Measurements from ENCODE around the gene DCAF8. TPM values are rescaled to one million over a fixed set of nuclear protein-coding genes. Genes with fewer than 3 reads are reported as not detected.

The DCAF8 gene
- total RNA-seq, 1 experiment from 2014 or later: 98.1 TPM

DNA sequence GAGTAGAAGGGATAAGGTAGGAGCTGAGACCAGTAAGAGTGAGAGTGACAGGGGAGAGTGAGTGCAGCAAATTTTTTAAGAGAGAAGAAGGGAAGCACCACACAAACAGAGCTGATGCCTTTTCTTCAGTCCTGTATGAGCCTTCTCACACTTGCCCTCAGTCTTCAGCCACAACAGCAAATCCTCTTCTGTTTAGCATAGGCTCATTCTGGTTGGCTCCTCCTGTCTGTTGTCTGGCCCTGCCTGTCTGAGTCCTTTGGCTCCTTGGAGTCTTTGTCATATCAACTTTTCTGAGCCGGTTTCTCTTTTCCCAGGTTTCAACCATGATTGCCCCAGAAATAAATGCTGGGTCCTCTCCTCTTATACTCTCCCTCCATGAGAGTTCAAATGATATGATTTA lies 84.7 kb downstream of the DCAF8 start:
- intact Hi-C loops (cut with micrococcal nuclease): no loop called here
- no peak overlapping the region for H2AFZ ChIP-seq (ENCODE audit: low read depth, low read length, poor library complexity, severe bottlenecking)
- no peaks in the 10 kb centered on the region for H3K36me3 ChIP-seq (ENCODE audit: control insufficient read depth in 1 of 2, insufficient read depth in 2 of 2, low read length in 2 of 2)
- no peaks in the 10 kb centered on the region; the same call in 1 of the 2 replicates for H3K27me3 ChIP-seq (ENCODE audit: insufficient read depth, low read length)
- TF ChIP-seq CTCF (IDR thresholded peaks at IDR 0.05 in 2 of 3, conservative IDR thresholded peaks at IDR 0.05 in 1 of 3; ENCODE audit: borderline replicate concordance in 1 of 3, insufficient read depth in 1 of 3, low read depth in 2 of 3, low read length in 2 of 3) (no peak), CEBPB (IDR thresholded peaks at IDR 0.05; ENCODE audit: low read depth) (no peak), CBX3 (IDR thresholded peaks at IDR 0.05; ENCODE audit: low read depth) (no peak)
- TF ChIP-seq, protein P1, sequence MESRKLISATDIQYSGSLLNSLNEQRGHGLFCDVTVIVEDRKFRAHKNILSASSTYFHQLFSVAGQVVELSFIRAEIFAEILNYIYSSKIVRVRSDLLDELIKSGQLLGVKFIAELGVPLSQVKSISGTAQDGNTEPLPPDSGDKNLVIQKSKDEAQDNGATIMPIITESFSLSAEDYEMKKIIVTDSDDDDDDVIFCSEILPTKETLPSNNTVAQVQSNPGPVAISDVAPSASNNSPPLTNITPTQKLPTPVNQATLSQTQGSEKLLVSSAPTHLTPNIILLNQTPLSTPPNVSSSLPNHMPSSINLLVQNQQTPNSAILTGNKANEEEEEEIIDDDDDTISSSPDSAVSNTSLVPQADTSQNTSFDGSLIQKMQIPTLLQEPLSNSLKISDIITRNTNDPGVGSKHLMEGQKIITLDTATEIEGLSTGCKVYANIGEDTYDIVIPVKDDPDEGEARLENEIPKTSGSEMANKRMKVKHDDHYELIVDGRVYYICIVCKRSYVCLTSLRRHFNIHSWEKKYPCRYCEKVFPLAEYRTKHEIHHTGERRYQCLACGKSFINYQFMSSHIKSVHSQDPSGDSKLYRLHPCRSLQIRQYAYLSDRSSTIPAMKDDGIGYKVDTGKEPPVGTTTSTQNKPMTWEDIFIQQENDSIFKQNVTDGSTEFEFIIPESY (IDR thresholded peaks at IDR 0.05; ENCODE audit: extremely low read depth, insufficient replicate concordance, low read length): no peak
- no peak overlapping the region for H3K9ac ChIP-seq (ENCODE audit: low read length)
- no peak overlapping the region for H3K27ac ChIP-seq (ENCODE audit: low read depth, low read length)
- ChIA-PET CTCF (no interaction called here), POLR2A (no interaction called here), RAD21 (ENCODE audit: low non-redundant PET in 1 of 2, low total read pairs in 2 of 2, uncharacterized antibody in 2 of 2, unreplicated experiment in 2 of 2) (no interaction called here)
- BruUV-seq (replicated peaks): no TSS peak
- no peak for DNase-seq (ENCODE audit: low read depth, low spot score)
- no peaks in the 10 kb centered on the region for H3K4me1 ChIP-seq (ENCODE audit: control insufficient read depth in 1 of 2, insufficient read depth in 2 of 2, low read length in 2 of 2)
- no peak for ATAC-seq
- H3K4me2 ChIP-seq (ENCODE audit: low read length): no peak overlapping the region
- no peaks in the 10 kb centered on the region for H4K20me1 ChIP-seq (ENCODE audit: insufficient read depth)
- no peak overlapping the region for H3K4me3 ChIP-seq (replicated peaks in 1 of 2; ENCODE audit: low read depth in 1 of 2, low read length in 2 of 2)
- no peaks in the 10 kb centered on the region for H3K79me2 ChIP-seq (ENCODE audit: insufficient read depth, low read length)
- H3K9me2 ChIP-seq (ENCODE audit: insufficient read depth): no peaks in the 10 kb centered on the region
- no peaks in the 10 kb centered on the region for H3K9me3 ChIP-seq (ENCODE audit: control insufficient read depth in 1 of 2, insufficient read depth in 1 of 2, low read depth in 1 of 2, low read length in 2 of 2)

DNA sequence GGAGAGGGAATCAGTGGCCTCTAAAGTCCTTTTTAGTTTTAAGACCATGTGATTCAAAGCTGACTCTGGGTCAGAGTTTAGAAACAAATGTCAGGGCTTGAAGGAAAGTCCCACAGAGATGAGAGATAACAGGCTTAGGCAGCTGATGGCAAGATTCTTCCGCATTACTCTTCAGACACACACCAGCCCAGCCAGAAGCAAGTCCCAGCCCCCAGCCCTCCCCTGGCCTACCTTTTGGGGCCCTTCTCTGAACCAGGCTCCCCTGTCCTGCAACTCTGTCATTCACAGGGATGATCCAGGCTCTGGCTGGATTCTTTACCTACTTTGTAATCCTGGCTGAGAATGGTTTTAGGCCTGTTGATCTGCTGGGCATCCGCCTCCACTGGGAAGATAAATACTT lies 85.1 kb downstream of the DCAF8 start:
- Histone ChIP-seq H3K9me3 (ENCODE audit: control insufficient read depth in 1 of 2, insufficient read depth in 1 of 2, low read depth in 1 of 2, low read length in 2 of 2) (no peaks in the 10 kb centered on the region), H2AFZ (ENCODE audit: low read depth, low read length, poor library complexity, severe bottlenecking) (no peak overlapping the region), H3K27me3 (ENCODE audit: insufficient read depth, low read length) (no peaks in the 10 kb centered on the region; the same call in 1 of the 2 replicates), H3K79me2 (ENCODE audit: insufficient read depth, low read length) (no peaks in the 10 kb centered on the region), H3K36me3 (ENCODE audit: control insufficient read depth in 1 of 2, insufficient read depth in 2 of 2, low read length in 2 of 2) (no peaks in the 10 kb centered on the region), H3K4me1 (ENCODE audit: control insufficient read depth in 1 of 2, insufficient read depth in 2 of 2, low read length in 2 of 2) (no peaks in the 10 kb centered on the region), H4K20me1 (ENCODE audit: insufficient read depth) (no peaks in the 10 kb centered on the region), H3K9ac (ENCODE audit: low read length) (no peak overlapping the region), H3K27ac (ENCODE audit: low read depth, low read length) (no peak overlapping the region), H3K4me3 (replicated peaks in 1 of 2; ENCODE audit: low read depth in 1 of 2, low read length in 2 of 2) (no peak overlapping the region), H3K4me2 (ENCODE audit: low read length) (no peak overlapping the region), H3K9me2 (ENCODE audit: insufficient read depth) (no peaks in the 10 kb centered on the region)
- ATAC-seq (no peak), DNase-seq (ENCODE audit: low read depth, low spot score) (no peak)
- CTCF ChIA-PET: interaction anchor here (1.5 kb wide), 1 partner anchor 16 kb away, joined by 3 read pairs; no protein-coding TSS in a partner anchor
- BruUV-seq (replicated peaks): no TSS peak
- RAD21 ChIA-PET (ENCODE audit: low non-redundant PET in 1 of 2, low total read pairs in 2 of 2, uncharacterized antibody in 2 of 2, unreplicated experiment in 2 of 2): no interaction called here
- POLR2A ChIA-PET: no interaction called here
- intact Hi-C loops (cut with micrococcal nuclease): no loop called here
- TF ChIP-seq, protein P1 (IDR thresholded peaks at IDR 0.05; ENCODE audit: extremely low read depth, insufficient replicate concordance, low read length): no peak
- no peak for TF ChIP-seq ZNF274 (IDR thresholded peaks at IDR 0.05; ENCODE audit: low read depth, low read length)
- TF ChIP-seq RAD21 (IDR thresholded peaks at IDR 0.05; ENCODE audit: low read depth): no peak
- no peak for TF ChIP-seq TCF7L2 (IDR thresholded peaks at IDR 0.05; ENCODE audit: borderline replicate concordance, extremely low read depth, insufficient read depth, insufficient read length)
- TF ChIP-seq EZH2 (IDR thresholded peaks at IDR 0.05): no peak
- TF ChIP-seq SRF (IDR thresholded peaks at IDR 0.05; ENCODE audit: low read depth): no peak
- TF ChIP-seq YY1 (IDR thresholded peaks at IDR 0.05; ENCODE audit: extremely low read depth, insufficient replicate concordance, low read depth, low read length): no peak
- TF ChIP-seq SIN3A (IDR thresholded peaks at IDR 0.05; ENCODE audit: low read depth): no peak
- no peak for TF ChIP-seq POLR2AphosphoS5 (IDR thresholded peaks at IDR 0.05; ENCODE audit: low read depth, low read length)
- no peak for TF ChIP-seq ELF1 (IDR thresholded peaks at IDR 0.05; ENCODE audit: borderline replicate concordance, low read depth)
- no peak for TF ChIP-seq CEBPB (IDR thresholded peaks at IDR 0.05; ENCODE audit: low read depth)
- no peak for TF ChIP-seq CBX3 (IDR thresholded peaks at IDR 0.05; ENCODE audit: low read depth)
- no peak for TF ChIP-seq ZFX (IDR thresholded peaks at IDR 0.05)
- TF ChIP-seq FOSL1 (IDR thresholded peaks at IDR 0.05; ENCODE audit: low read depth): no peak
